HUES6 (cell line): Measurements from ENCODE around the gene GPR107.
"Not testable (repeated sequence)": the region's sequence is repeated elsewhere in the genome, so short reads cannot be mapped to it uniquely, and the experiment has no call there.

Source experiments
- H3K27ac ChIP-seq: 2 replicates; pipeline ENCODE4 v1.7.0; 2013; ENCODE audit warnings: low read depth, mild to moderate bottlenecking, low read length, inconsistent platforms
- H3K27me3 ChIP-seq: 2 replicates; pipeline ENCODE4 v1.6.1; 2013; ENCODE audit warnings: low read length; ENCODE audit not compliant: control insufficient read depth, insufficient read depth
- H3K36me3 ChIP-seq: 2 replicates; pipeline ENCODE4 v1.6.1; 2013; ENCODE audit warnings: low read length; ENCODE audit not compliant: control insufficient read depth, insufficient read depth
- H3K4me1 ChIP-seq: 2 replicates; pipeline ENCODE4 v1.6.1; 2013; ENCODE audit warnings: low read length; ENCODE audit not compliant: control insufficient read depth, insufficient read depth
- H3K4me3 ChIP-seq: 2 replicates; pipeline ENCODE4 v1.5.1; 2013; ENCODE audit warnings: low read depth, low read length
- H3K9ac ChIP-seq: one replicate; pipeline ENCODE4 v1.6.1; 2013; ENCODE audit warnings: mild to moderate bottlenecking, low read length
- H3K9me3 ChIP-seq: 2 replicates; pipeline ENCODE4 v1.6.1; 2013; ENCODE audit warnings: low read depth, low read length; ENCODE audit not compliant: control insufficient read depth, insufficient read depth

GPR107 gene

DNA sequence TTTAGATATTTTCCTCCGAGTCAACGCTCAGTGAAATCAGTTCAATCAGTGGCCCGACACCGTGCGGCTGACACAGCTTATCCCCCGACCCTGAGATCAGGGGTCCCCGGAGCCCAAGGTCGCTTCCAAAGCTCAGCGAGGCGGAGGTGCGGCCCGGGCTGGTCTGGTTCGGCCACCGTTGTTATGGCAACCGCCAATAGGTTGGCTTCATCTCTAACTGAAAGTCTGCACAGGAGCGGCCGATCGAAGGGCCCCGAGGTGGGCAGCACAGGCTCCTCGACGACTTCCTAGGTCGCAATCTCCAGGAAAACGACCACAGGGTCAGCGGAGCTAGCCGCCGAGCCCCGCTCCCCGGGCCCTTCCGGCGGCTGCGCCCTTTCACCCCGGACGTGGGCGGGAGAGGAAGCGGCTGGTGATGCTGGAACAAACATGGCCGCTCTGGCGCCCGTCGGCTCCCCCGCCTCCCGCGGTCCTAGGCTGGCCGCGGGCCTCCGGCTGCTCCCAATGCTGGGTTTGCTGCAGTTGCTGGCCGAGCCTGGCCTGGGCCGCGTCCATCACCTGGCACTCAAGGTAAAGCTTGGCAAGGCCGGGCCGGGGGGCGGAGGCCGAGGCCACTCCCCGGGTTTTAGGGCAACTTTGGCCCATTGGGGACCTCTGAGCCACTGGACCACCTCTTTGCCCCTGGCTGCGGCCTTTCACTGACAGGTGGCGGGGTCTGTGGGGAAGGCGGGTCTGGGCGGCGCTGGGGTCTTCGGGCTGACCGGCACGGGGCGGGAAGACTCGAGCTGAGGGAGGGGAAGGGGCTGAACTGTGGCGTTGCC, at the start of gene GPR107:
Gene GPR107, plus strand, starts transcription at position 403 of the 821 bp plus-strand sequence. Its CDS starts 27 bp downstream, at position 430.
- H3K9ac ChIP-seq, result peak within 1 kb of the TSS; percentile 86
- peak within 1 kb of the TSS; percentile 92 for H3K27ac ChIP-seq
- H3K4me1 ChIP-seq, result peaks cover 4% of the 10 kb centered on the region
- H3K4me3 ChIP-seq, result peak within 1 kb of the TSS; percentile 82
- no peaks in the 10 kb centered on the region for H3K27me3 ChIP-seq
- H3K9me3 ChIP-seq, result no peaks in the 10 kb centered on the region
- peaks cover 1% of the 10 kb centered on the region; the same call in 1 of the 2 replicates for H3K36me3 ChIP-seq

DNA sequence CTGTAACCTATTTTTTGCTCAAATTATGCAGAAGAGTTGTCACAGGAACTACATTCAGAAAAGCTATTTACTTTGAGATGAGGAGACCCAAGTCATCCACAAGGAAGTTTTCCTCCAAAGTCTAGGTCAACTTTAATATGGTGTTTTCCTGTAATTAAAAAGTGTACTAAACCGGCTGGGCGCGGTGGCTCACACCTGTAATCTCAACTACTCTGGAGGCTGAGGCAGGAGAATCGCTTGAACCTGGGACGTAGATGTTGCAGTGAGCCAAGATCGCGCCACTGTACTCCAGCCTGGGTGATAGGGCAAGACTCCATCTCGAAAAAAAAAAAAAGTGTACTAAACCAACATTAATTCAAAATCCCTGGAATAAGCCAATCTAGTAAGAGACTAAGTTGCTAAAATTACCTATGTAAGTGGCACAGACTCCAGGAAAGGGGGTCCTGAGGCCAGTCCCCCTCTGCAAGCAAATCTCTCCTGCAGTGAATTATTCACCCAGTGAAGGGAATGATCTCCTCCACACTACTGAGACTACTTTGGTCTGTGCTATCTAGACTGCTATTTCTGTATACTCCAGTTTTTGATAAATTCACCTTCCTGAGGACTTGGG, 49.7 kb upstream of the GPR107 start:
- Histone ChIP-seq H3K27ac (no peak overlapping the region), H3K9me3 (no peaks in the 10 kb centered on the region), H3K36me3 (no peaks in the 10 kb centered on the region), H3K4me1 (no peaks in the 10 kb centered on the region), H3K4me3 (no peak overlapping the region), H3K9ac (no peak overlapping the region), H3K27me3 (no peaks in the 10 kb centered on the region)

GRCh38 chr9:130006952-130007351, 46.8 kb upstream of the GPR107 start:
- H3K9ac ChIP-seq, H3K36me3 ChIP-seq, H3K27ac ChIP-seq, H3K27me3 ChIP-seq, H3K4me3 ChIP-seq, H3K4me1 ChIP-seq, H3K9me3 ChIP-seq: not testable (repeated sequence)

DNA sequence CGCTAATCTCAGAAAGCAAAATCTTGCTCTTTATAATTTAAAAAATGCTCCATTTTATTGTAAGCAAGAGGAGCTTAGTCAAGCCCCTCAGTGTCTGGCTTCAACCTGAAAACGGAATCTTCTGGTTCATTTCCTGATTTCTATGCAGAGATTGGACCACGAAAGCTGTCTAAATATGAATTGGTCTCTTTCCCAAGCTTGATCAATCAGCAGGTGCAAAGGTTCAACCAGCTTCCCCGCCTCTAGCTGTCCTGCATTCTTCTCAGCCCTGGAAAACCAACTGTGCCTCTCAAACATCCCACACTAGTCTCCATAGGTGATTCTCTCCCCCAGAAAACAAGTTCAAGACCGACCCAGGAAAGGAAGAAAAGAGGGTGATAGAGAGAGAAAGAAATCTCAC, 45.2 kb upstream of the GPR107 start:
- H3K4me1 ChIP-seq, result no peaks in the 10 kb centered on the region
- H3K36me3 ChIP-seq, result no peaks in the 10 kb centered on the region
- H3K27me3 ChIP-seq, result no peaks in the 10 kb centered on the region
- H3K9ac ChIP-seq, result no peak overlapping the region
- H3K9me3 ChIP-seq, result no peaks in the 10 kb centered on the region
- no peak overlapping the region for H3K27ac ChIP-seq
- no peak overlapping the region for H3K4me3 ChIP-seq

DNA sequence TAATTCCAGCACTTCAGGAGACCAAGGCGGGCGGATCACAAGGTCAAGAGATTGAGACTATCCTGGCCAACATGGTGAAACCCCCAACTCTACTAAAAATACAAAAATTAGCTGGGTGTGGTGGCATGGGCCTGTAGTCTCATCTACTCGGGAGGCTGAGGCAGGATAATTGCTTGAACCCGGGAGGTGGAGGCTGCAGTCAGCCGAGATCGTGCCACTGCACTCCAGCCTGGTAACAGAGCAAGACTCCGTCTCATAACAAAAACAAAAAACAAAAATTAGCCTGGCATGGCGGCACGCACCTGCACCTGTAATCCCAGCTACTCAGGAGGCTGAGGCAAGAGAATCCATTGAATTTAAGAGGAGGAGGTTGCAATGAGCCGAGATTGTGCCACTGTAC, 44.2 kb upstream of the GPR107 start:
- H3K4me1 ChIP-seq, H3K4me3 ChIP-seq, H3K27ac ChIP-seq, H3K9ac ChIP-seq, H3K9me3 ChIP-seq, H3K27me3 ChIP-seq, H3K36me3 ChIP-seq: not testable (repeated sequence)

DNA sequence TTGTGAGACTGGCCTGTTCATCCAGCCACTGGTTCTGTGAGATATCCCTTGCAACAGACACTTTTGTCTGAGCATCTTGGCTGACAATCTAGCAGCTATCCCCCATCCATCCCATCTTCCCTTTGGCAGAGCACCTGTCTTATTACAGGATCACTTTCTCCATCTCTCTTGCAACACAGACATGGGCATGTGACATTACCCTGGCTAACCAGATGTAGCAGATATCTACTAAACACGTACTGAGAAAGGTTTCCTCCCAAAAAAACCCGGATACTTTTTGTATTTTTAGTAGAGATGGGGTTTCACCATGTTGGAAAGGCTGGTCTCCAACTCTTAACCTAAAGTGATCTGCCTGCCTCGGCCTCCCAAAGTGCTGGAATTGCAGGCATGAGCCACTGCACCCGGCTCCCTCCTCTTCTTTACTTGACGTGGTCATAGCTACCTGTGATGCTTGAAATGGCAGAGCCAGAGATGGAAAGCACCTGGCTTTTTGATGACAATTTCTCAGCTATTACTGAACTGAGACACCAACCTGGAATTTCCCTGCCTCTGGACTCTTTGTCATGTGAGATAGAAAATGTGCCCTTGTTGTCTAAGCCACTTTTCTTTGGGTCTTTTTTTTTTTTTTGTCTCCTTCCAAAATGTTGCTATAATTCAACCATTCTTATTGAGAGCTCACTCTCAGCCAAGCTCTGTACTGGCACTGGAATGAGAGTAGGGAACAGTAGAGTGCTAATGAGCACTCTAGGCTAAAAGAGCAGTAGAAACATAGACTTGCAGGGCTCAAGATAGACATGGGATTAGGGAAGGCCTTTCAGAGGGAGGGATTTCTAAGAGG, 43.3 kb upstream of the GPR107 start:
- Histone ChIP-seq H3K27me3 (no peaks in the 10 kb centered on the region), H3K4me3 (no peak overlapping the region), H3K27ac (no peak overlapping the region), H3K9ac (no peak overlapping the region), H3K4me1 (no peaks in the 10 kb centered on the region), H3K9me3 (no peaks in the 10 kb centered on the region), H3K36me3 (no peaks in the 10 kb centered on the region)

GRCh38 chr9:130013326-130013725, 40.4 kb upstream of the GPR107 start:
- Histone ChIP-seq H3K27ac (no peak overlapping the region), H3K4me3 (no peak overlapping the region), H3K4me1 (no peaks in the 10 kb centered on the region), H3K36me3 (no peaks in the 10 kb centered on the region; the same call in 1 of the 2 replicates), H3K9ac (no peak overlapping the region), H3K9me3 (0 out of 2 replicates have a peak, but pooled peaks cover 3% of the 10 kb centered on the region), H3K27me3 (no peaks in the 10 kb centered on the region)

- no peak overlapping the region for H3K27ac ChIP-seq
- no peaks in the 10 kb centered on the region; the same call in 1 of the 2 replicates for H3K36me3 ChIP-seq
- no peaks in the 10 kb centered on the region for H3K27me3 ChIP-seq
- 0 out of 2 replicates have a peak, but pooled peaks cover 3% of the 10 kb centered on the region for H3K9me3 ChIP-seq
- no peak overlapping the region for H3K4me3 ChIP-seq
- H3K4me1 ChIP-seq, result no peaks in the 10 kb centered on the region
- H3K9ac ChIP-seq, result no peak overlapping the region
Observed at GRCh38 chr9:130015353-130016019, 38.2 kb upstream of the GPR107 start.

- Histone ChIP-seq H3K27me3 (no peaks in the 10 kb centered on the region), H3K4me1 (no peaks in the 10 kb centered on the region), H3K9me3 (0 out of 2 replicates have a peak, but pooled peaks cover 3% of the 10 kb centered on the region), H3K4me3 (no peak overlapping the region), H3K36me3 (no peaks in the 10 kb centered on the region; the same call in 1 of the 2 replicates), H3K27ac (no peak overlapping the region), H3K9ac (no peak overlapping the region)
Observed at GRCh38 chr9:130017076-130017475, 36.6 kb upstream of the GPR107 start.

DNA sequence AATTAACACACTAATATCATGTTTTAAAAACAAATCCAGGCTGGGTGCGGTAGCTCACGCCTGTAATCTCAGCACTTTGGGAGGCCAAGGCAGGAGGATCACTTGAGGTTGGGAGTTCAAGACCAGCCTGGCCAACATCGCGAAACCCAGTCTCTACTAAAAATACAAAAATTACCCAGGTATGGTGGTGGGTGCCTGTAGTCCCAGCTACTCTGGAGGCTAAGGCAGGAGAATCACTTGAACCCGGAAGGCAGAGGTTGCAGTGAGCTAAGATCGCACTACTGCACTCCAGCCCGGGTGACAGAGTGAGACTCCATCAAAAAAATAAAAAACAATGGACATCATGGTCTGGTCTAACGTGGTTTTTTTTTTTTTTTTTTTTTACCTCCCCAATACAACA, 36.2 kb upstream of the GPR107 start:
- H3K9me3 ChIP-seq, H3K27me3 ChIP-seq, H3K4me3 ChIP-seq, H3K9ac ChIP-seq, H3K4me1 ChIP-seq, H3K27ac ChIP-seq, H3K36me3 ChIP-seq: not testable (repeated sequence)
